ENCODE measurements around the gene RAC3.

RAC3 gene

DNA sequence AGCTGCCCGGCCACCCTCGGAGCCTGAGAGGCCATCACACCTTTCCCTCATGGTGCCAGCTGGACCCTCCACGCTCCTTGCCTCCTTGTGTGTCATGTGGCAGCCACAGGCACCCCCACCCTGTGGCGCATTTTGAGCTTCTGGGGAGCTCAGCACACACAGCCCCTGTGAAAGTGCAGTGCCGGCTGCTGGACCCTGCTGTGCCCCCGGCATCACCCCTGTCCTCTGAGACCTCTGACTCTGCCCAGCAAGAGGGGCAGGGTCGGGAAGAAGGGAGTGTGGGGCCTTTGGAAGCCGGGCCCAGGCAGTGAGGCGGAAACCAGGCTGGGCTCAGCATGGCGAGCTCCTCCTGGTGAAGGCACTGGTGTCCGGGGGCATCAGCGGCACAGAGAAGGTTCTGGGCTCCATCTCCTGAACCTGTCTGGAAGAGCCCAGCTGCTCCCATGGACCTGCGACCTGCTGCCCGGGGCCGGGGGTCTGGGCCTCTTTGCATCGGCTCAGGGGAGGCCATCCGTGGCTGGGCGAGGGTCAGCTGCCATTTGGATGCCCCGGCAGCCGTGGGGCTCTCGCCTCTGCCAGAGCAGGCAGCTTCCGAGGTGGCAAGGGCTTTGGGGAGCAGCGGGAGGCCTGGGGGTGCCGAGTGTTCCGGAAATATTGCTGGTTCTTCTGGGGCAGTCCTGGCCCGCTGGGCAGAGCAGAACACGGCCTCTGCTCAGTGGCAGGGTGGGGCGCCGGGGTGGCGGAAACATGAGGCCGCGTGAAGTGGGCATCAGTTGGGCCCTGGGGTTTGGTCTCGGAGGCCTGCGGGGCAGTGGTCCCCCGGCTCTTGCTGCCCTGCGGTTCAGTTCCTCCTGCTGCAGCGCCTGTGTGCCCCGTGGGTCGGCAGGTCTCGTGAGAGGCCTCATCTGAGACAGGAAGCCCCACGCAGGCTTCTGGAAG is 26.7 kb upstream of the RAC3 start:
- H3K27me3 ChIP-seq (ENCODE audit: insufficient read depth, low read length, poor library complexity) = no peaks in the 10 kb centered on the region
- ATAC-seq (ENCODE audit: insufficient read depth, low read depth) (no peak), DNase-seq (no peak)
- H3K9ac ChIP-seq (ENCODE audit: low read depth, low read length) = no peak overlapping the region
- no peaks in the 10 kb centered on the region for H3K36me3 ChIP-seq (ENCODE audit: insufficient read depth, low read length)
- peaks cover 9% of the 10 kb centered on the region; the same call in 1 of the 2 replicates for H4K20me1 ChIP-seq (ENCODE audit: insufficient read depth, low read length)
- TF ChIP-seq, protein P1, sequence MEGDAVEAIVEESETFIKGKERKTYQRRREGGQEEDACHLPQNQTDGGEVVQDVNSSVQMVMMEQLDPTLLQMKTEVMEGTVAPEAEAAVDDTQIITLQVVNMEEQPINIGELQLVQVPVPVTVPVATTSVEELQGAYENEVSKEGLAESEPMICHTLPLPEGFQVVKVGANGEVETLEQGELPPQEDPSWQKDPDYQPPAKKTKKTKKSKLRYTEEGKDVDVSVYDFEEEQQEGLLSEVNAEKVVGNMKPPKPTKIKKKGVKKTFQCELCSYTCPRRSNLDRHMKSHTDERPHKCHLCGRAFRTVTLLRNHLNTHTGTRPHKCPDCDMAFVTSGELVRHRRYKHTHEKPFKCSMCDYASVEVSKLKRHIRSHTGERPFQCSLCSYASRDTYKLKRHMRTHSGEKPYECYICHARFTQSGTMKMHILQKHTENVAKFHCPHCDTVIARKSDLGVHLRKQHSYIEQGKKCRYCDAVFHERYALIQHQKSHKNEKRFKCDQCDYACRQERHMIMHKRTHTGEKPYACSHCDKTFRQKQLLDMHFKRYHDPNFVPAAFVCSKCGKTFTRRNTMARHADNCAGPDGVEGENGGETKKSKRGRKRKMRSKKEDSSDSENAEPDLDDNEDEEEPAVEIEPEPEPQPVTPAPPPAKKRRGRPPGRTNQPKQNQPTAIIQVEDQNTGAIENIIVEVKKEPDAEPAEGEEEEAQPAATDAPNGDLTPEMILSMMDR (IDR thresholded peaks at IDR 0.05; ENCODE audit: borderline replicate concordance, extremely low read depth, low read length, poor library complexity, severe bottlenecking) = no peak
- TF ChIP-seq EZH2 (IDR thresholded peaks at IDR 0.05; ENCODE audit: borderline replicate concordance, low read depth, low read length, severe bottlenecking) = no peak
- no peaks in the 10 kb centered on the region for H3K79me2 ChIP-seq (ENCODE audit: insufficient read depth, low read length)
- H3K27ac ChIP-seq (ENCODE audit: low read length) = no peak overlapping the region
- no peaks in the 10 kb centered on the region for H3K4me1 ChIP-seq (ENCODE audit: insufficient read depth, low read length)
- no peak overlapping the region for H3K4me3 ChIP-seq (ENCODE audit: low read depth in 1 of 2, low read length in 2 of 2)
- no peaks in the 10 kb centered on the region for H3K9me3 ChIP-seq (ENCODE audit: insufficient read depth, low read length, severe bottlenecking)
- no peak overlapping the region for H3K4me2 ChIP-seq (ENCODE audit: insufficient read depth, low read length)
- H2AFZ ChIP-seq (ENCODE audit: low read depth, low read length) = no peak overlapping the region

DNA sequence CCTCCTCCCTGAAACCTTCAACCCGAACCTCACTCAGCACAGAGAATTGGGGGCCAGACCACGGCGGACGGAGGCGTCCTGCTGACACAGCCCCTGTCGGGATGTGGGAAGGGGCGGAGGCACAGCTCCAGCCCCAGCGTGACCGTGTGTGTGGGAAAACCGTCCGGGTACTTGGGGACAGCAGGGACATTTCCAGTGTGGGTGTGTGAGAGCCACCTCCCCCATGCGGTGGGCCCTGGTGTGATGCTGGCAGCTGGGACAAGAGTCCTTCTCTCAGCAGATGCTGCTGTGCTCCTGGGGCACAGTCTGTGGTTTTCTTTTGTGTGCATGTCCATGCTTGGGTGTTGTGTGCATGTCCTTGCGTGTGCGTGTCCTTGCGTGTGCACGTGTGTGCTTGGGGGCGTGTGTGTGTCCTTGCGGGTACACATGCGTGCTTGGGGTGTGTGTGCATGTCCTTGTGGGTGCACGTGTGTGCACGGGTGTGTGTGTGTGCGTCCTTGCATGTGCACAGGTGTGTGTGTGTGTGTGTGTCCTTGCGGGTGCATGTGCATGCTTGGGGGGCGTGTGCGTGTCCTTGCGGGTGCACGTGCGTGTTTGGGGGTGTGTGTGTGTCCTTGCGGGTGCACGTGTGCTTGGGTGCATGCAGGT is 25.7 kb upstream of the RAC3 start:
- Histone ChIP-seq H3K9ac (ENCODE audit: low read depth, low read length) (no peak overlapping the region), H3K9me3 (ENCODE audit: insufficient read depth, low read length, severe bottlenecking) (no peaks in the 10 kb centered on the region), H2AFZ (ENCODE audit: low read depth, low read length) (no peak overlapping the region), H3K27me3 (ENCODE audit: insufficient read depth, low read length, poor library complexity) (no peaks in the 10 kb centered on the region), H3K27ac (ENCODE audit: low read length) (no peak overlapping the region), H3K4me1 (ENCODE audit: insufficient read depth, low read length) (no peaks in the 10 kb centered on the region), H3K4me2 (ENCODE audit: insufficient read depth, low read length) (no peak overlapping the region), H3K4me3 (ENCODE audit: low read depth in 1 of 2, low read length in 2 of 2) (no peak overlapping the region), H3K36me3 (ENCODE audit: insufficient read depth, low read length) (no peaks in the 10 kb centered on the region), H3K79me2 (ENCODE audit: insufficient read depth, low read length) (no peaks in the 10 kb centered on the region), H4K20me1 (ENCODE audit: insufficient read depth, low read length) (peaks cover 9% of the 10 kb centered on the region; the same call in 1 of the 2 replicates)
- ATAC-seq (ENCODE audit: insufficient read depth, low read depth) (no peak; the same call in 2 of the 3 replicates), DNase-seq (no peak)
- no peak for TF ChIP-seq EZH2 (IDR thresholded peaks at IDR 0.05; ENCODE audit: borderline replicate concordance, low read depth, low read length, severe bottlenecking)
- TF ChIP-seq, protein P1 (IDR thresholded peaks at IDR 0.05; ENCODE audit: borderline replicate concordance, extremely low read depth, low read length, poor library complexity, severe bottlenecking) = no peak

DNA sequence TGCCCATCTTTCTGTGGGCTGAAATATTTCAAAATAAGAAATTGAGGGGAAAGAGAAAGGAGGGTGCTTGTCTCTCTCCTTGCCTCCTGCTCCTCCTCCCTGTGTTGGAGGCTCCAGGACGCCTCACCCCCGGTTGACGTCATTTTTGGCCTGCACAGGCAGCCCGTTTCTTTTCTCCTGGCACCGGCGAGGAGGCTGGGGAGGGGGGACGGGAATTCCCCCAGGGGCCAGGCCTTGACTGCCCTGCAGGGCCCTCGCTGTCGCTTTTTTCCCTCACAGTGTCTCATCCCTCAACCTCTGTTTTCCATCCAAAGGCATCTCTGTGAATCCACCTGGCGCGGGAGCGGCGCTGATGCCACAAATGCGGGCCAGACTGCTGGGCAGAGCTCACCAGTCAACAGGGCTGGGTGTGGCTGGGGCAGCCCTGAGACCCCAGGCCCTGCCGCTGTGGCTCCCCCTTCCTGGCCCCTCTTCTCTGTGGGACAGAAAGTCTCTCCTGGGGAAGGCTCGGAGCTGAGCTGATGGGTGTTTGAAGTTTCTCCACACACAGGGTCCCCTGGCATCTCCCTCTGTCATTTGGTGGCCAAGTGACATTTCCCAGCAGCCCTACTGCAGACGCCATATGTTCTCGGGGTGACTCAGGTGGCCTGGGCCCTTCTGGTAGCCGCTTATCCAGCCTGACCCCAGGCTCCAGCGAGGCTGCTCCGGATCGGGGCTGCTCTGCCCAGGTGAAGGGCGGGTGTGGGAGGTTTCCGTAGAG is 24.8 kb upstream of the RAC3 start:
- Histone ChIP-seq H3K79me2 (ENCODE audit: insufficient read depth, low read length) (no peaks in the 10 kb centered on the region), H3K36me3 (ENCODE audit: insufficient read depth, low read length) (no peaks in the 10 kb centered on the region), H4K20me1 (ENCODE audit: insufficient read depth, low read length) (0 out of 2 replicates have a peak, but pooled peaks cover 4% of the 10 kb centered on the region), H3K27ac (ENCODE audit: low read length) (no peak overlapping the region), H3K4me2 (ENCODE audit: insufficient read depth, low read length) (no peak overlapping the region), H3K9me3 (ENCODE audit: insufficient read depth, low read length, severe bottlenecking) (no peaks in the 10 kb centered on the region), H3K4me1 (ENCODE audit: insufficient read depth, low read length) (no peaks in the 10 kb centered on the region), H3K9ac (ENCODE audit: low read depth, low read length) (no peak overlapping the region), H3K27me3 (ENCODE audit: insufficient read depth, low read length, poor library complexity) (no peaks in the 10 kb centered on the region), H3K4me3 (ENCODE audit: low read depth in 1 of 2, low read length in 2 of 2) (no peak overlapping the region), H2AFZ (ENCODE audit: low read depth, low read length) (no peak overlapping the region)
- no peak for TF ChIP-seq EZH2 (IDR thresholded peaks at IDR 0.05; ENCODE audit: borderline replicate concordance, low read depth, low read length, severe bottlenecking)
- TF ChIP-seq, protein P1 (IDR thresholded peaks at IDR 0.05; ENCODE audit: borderline replicate concordance, extremely low read depth, low read length, poor library complexity, severe bottlenecking) = no peak
- ATAC-seq (ENCODE audit: insufficient read depth, low read depth) (no peak), DNase-seq (no peak)

All from DND-41 (cell line).